Measurements from ENCODE around the gene PDE4DIP.
"Not testable (repeated sequence)": the region's sequence is repeated elsewhere in the genome, so short reads cannot be mapped to it uniquely, and the experiment has no call there.

PDE4DIP gene

GRCh38 chr1:148911303-148911928 is 67.2 kb downstream of the PDE4DIP start:
- not testable (repeated sequence) for DNase-seq (ENCODE audit: extremely low spot score, insufficient read length, low read depth); FAIRE-seq

DNA sequence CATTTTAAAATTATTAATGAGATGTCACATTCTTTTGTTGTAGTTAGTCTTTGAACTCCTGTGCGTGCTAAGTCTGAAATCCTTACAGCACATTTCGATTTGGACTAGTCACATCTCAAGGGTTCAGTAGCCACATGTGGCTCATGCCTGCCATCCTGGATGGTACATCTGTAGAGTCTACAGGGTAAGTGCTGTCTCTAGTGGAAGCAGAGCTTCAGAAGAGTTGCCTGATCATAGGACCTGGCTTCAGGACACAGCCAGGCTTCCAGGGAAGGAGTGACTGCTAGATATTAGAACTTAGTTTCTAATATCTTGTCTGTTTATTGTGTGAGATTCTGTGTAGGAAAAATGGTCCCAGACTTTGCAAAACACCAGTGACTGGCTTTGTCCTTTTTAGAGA is 72.0 kb downstream of the PDE4DIP start:
- FAIRE-seq; DNase-seq (ENCODE audit: extremely low spot score, insufficient read length, low read depth): not testable (repeated sequence)

GRCh38 chr1:148916695-148917348 is 72.6 kb downstream of the PDE4DIP start:
- FAIRE-seq; DNase-seq (ENCODE audit: extremely low spot score, insufficient read length, low read depth): not testable (repeated sequence)

DNA sequence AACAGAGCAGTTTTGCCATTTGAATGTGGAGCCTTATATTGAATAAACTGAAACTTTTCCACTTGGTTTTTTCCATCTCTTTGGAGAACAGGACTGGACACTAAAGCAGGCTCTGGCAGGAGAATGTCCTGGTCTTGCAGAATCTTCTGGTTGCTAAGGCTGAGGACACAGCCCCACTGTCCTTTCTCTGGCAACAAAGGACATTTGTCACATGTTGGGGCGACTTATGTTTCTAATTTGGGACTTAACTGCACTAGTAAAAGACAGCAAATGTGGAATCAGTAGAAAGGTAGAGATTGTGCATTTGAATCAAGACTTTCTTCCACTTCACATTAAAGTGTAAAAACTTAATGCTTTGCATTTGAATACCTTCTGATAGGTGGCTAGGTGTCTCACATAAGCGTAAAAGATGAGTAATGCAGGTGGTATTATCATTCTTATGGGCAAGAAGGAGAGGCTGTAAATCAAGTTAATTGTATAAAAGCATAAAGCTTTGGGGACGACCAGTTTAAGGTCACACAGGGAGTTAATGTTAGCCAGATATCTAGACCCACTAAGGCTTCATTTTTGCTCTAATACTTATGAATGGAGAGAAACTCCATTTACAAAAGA is 74.7 kb downstream of the PDE4DIP start:
- not testable (repeated sequence) for DNase-seq (ENCODE audit: extremely low spot score, insufficient read length, low read depth); FAIRE-seq

DNA sequence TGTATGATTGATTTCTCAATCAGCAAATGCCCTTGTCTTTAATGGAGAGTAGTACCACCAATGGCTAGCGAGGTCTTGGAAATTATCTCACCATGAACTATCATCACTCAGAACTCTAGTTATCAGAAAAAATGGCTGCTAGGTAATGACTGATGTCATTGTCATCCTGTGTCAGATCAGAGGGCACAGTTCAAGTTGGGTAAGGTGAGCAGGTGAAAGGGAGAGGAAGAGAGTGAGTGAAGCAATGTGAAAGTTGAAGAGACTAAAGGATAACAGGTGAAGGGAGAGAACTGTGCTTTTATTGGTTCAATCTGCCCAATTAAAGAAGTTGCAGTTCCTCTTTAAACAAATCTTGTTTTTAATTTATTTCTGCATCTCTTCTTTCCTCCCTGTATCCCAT is 76.8 kb downstream of the PDE4DIP start:
- DNase-seq (ENCODE audit: extremely low spot score, insufficient read length, low read depth); FAIRE-seq: not testable (repeated sequence)

DNA sequence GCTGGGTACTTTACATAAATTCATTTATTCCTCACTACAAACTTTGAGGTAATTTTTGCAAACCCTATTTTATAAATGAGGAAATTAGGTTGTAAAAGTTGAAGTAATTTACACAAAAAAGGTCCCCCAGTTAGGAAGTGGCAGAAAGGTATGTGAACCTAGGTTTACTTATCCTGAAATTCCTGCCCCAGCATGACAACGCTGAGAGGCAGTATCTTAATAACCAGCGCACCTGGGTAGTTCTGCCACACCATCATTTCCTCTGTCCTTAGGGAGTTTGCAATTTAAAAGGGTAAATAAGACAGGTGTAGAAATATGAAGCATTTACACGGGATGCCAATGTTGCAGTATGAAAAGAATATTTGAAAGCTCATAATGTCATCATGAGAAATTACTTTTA is 79.6 kb downstream of the PDE4DIP start:
- DNase-seq (ENCODE audit: extremely low spot score, insufficient read length, low read depth); FAIRE-seq: not testable (repeated sequence)

GRCh38 chr1:148927645-148928044 is 83.4 kb downstream of the PDE4DIP start:
- FAIRE-seq; DNase-seq (ENCODE audit: extremely low spot score, insufficient read length, low read depth): not testable (repeated sequence)

- DNase-seq (ENCODE audit: extremely low spot score, insufficient read length, low read depth); FAIRE-seq: not testable (repeated sequence)
Measured at GRCh38 chr1:148929253-148929652, 85.0 kb downstream of the PDE4DIP start.

GRCh38 chr1:148935381-148936002 is 91.3 kb downstream of the PDE4DIP start:
- not testable (repeated sequence) for DNase-seq (ENCODE audit: extremely low spot score, insufficient read length, low read depth); FAIRE-seq

DNA sequence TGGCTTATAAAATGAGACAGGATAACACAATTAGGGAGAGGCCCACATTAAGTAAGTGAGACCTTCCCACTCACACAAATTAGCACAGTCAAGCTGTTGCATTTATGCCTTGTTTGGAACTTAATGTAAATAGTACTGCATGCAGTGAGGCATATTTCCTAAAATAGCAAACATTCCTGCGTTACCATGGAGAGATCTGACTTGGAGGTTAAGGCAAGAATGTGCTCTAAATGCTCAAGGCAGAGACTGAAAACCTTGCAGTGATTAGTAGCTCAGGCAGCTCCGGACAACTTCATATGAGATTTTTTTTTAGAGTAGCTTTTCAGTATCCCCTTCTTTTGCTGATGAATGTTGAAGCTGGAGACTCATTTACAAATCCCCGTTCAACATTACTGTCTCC is 98.7 kb downstream of the PDE4DIP start:
- not testable (repeated sequence) for DNase-seq (ENCODE audit: extremely low spot score, insufficient read length, low read depth); FAIRE-seq

- not testable (repeated sequence) for FAIRE-seq; DNase-seq (ENCODE audit: extremely low spot score, insufficient read length, low read depth)
Measured at GRCh38 chr1:148945130-148945529, 100.9 kb downstream of the PDE4DIP start.

GRCh38 chr1:148948768-148949167 is 104.5 kb downstream of the PDE4DIP start:
- FAIRE-seq; DNase-seq (ENCODE audit: extremely low spot score, insufficient read length, low read depth): not testable (repeated sequence)

- not testable (repeated sequence) for FAIRE-seq; DNase-seq (ENCODE audit: extremely low spot score, insufficient read length, low read depth)
Measured at GRCh38 chr1:148951336-148952227, 107.4 kb downstream of the PDE4DIP start.

DNA sequence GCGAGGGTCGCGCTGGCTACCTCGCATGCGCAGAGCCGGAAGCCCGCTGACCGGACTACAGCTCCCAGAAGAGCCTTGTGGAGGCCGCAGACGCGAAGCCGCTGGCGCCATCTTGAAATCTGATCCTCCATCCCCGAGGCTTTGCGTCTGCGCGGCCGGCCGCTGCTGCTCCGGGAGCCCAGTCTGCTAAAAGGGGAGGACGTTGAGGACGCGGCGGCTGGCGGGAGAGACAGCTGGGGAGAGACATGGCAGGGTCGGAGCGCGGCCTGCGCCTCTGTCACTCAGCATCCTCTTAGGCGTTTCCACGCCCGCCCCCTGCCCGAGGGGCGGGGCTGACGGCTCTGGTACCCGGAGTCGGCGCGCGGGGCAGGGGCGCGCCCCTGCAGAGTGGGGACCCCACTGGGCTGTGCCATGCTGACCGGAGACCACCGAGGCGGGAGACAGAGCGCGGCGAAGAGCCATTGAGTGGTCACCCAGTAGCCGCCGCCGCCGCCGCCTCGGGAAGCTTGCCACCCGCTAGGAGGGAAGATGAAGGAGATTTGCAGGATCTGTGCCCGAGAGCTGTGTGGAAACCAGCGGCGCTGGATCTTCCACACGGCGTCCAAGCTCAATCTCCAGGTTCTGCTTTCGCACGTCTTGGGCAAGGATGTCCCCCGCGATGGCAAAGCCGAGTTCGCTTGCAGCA is 108.2 kb downstream of the PDE4DIP start:
- FAIRE-seq: peak; percentile 77
- not testable (repeated sequence) for DNase-seq (ENCODE audit: extremely low spot score, insufficient read length, low read depth)

DNA sequence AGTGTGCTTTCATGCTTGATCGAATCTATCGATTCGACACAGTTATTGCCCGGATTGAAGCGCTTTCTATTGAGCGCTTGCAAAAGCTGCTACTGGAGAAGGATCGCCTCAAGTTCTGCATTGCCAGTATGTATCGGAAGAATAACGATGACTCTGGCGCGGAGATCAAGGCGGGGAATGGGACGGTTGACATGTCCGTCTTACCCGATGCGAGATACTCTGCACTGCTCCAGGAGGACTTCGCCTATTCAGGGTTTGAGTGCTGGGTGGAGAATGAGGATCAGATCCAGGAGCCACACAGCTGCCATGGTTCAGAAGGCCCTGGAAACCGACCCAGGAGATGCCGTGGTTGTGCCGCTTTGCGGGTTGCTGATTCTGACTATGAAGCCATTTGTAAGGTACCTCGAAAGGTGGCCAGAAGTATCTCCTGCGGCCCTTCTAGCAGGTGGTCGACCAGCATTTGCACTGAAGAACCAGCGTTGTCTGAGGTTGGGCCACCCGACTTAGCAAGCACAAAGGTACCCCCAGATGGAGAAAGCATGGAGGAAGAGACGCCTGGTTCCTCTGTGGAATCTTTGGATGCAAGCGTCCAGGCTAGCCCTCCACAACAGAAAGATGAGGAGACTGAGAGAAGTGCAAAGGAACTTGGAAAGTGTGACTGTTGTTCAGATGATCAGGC is 108.8 kb downstream of the PDE4DIP start:
- DNase-seq (ENCODE audit: extremely low spot score, insufficient read length, low read depth): not testable (repeated sequence)
- peak; percentile 33 for FAIRE-seq

DNA sequence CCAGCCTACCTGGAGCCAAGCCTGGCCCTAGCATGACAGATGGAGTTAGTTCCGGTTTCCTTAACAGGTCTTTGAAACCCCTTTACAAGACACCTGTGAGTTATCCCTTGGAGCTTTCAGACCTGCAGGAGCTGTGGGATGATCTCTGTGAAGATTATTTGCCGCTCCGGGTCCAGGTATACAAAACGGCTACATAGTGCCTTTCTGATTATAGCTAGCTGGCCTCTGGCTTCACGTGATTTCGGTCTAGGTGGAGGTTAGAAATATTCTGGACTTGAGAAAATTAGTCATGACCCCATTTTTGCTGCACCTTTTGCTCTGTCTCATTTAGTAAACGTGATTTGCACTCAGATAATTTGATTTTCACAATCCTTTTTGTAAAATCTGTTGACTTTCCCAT is 109.5 kb downstream of the PDE4DIP start:
- FAIRE-seq; DNase-seq (ENCODE audit: extremely low spot score, insufficient read length, low read depth): not testable (repeated sequence)

DNA sequence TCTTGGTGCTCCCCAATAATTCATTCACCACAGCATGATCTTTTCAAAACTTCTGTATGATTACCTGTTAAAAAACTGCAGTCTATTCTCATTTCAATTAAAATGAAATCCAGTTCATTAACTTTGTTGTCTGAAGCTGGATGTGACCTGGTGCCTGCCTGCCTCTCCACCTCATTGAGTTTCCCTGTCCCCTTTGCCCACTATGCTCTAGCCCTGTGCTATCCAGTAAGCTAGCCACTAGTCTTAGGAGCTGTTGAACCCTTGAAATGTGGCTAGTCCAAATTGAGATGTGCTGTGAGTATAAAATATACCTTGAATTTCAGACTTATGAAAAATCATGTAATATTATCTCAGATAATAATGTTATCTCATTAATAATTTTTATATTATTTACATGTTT is 114.1 kb downstream of the PDE4DIP start:
- not testable (repeated sequence) for FAIRE-seq; DNase-seq (ENCODE audit: extremely low spot score, insufficient read length, low read depth)

All from GM18507 (cell line).